Endodermal cell (in vitro differentiated cells): ENCODE data around the gene PIP5K1C. TPM values are rescaled to one million over a fixed set of nuclear protein-coding genes. Genes with fewer than 3 reads are reported as not detected.

Experiments used
- DNase-seq: peaks from one replicate; pipeline ENCODE4 v3.0.0-alpha.2; 2017
- H3K27ac ChIP-seq: 2 replicates; pipeline ENCODE4 v1.5.1; 2013; ENCODE audit warnings: mild to moderate bottlenecking, low read depth, low read length, moderate library complexity
- H3K27me3 ChIP-seq: 2 replicates; pipeline ENCODE4 v1.6.1; 2013; ENCODE audit warnings: mild to moderate bottlenecking, low read length, moderate library complexity; ENCODE audit not compliant: insufficient read depth, control insufficient read depth, poor library complexity, severe bottlenecking
- H3K36me3 ChIP-seq: 2 replicates; pipeline ENCODE4 v1.7.0; 2013; ENCODE audit warnings: mild to moderate bottlenecking, low read length, moderate library complexity; ENCODE audit not compliant: control insufficient read depth, insufficient read depth
- H3K4me1 ChIP-seq: one replicate; pipeline ENCODE4 v1.7.0; 2013; ENCODE audit warnings: low read length; ENCODE audit not compliant: control insufficient read depth, insufficient read depth
- H3K4me3 ChIP-seq: 2 replicates; pipeline ENCODE4 v1.5.1; 2013; ENCODE audit warnings: mild to moderate bottlenecking, low read length, moderate library complexity
- H3K9ac ChIP-seq: 2 replicates; pipeline ENCODE4 v1.6.1; 2013; ENCODE audit warnings: mild to moderate bottlenecking, low read length, moderate library complexity; ENCODE audit not compliant: poor library complexity, severe bottlenecking; ENCODE audit errors: extremely low read depth
- H3K9me3 ChIP-seq: 2 replicates; pipeline ENCODE4 v1.6.1; 2013; ENCODE audit warnings: mild to moderate bottlenecking, low read length, moderate library complexity; ENCODE audit not compliant: control insufficient read depth
- H3K27ac Mint-ChIP-seq: 2 replicates; pipeline ENCODE4 v1.8.0; 2020; ENCODE audit warnings: mixed read lengths
- H3K27me3 Mint-ChIP-seq: 2 replicates; pipeline ENCODE4 v1.8.0; 2021; ENCODE audit warnings: mild to moderate bottlenecking, mixed read lengths; ENCODE audit not compliant: insufficient read depth
- H3K36me3 Mint-ChIP-seq: 2 replicates; pipeline ENCODE4 v1.8.0; 2020; ENCODE audit warnings: low read depth, mixed read lengths
- H3K4me1 Mint-ChIP-seq: 2 replicates; pipeline ENCODE4 v1.8.0; 2020; ENCODE audit warnings: mixed read lengths
- H3K4me3 Mint-ChIP-seq: 2 replicates; pipeline ENCODE4 v1.8.0; 2020; ENCODE audit warnings: mild to moderate bottlenecking, moderate library complexity, mixed read lengths
- H3K9me3 Mint-ChIP-seq: 2 replicates; pipeline ENCODE4 v1.8.0; 2020; ENCODE audit warnings: mild to moderate bottlenecking, mixed read lengths
- CTCF ChIP-seq: fragments of 200-600 bp; sonication (generic); conservative IDR thresholded peaks from 2 replicates; pipeline ENCODE4 v1.5.0; 2021; ENCODE audit warnings: antibody characterized with exemption, mild to moderate bottlenecking
- WGBS, 2 experiments: methylation state at CpG; one replicate each; pipeline versions ENCODE4 v1.1.5 to v1.1.7; 2013; ENCODE audit warnings: missing lambda C conversion rate in 2 of 2, mixed read lengths in 1 of 2; ENCODE audit not compliant: insufficient coverage in 1 of 2, insufficient read length in 1 of 2; 5-methylcytosine and 5-hydroxymethylcytosine counted together
- total RNA-seq, 2 donors: library from RNA; stranded (reverse); fragmentation: NEBNext Ultra II Directional in 1 of 2; extraction: Animal tissue kit (Norgen Biotek cat#: 25700) in 1 of 2; gene quantifications; 2 replicates in 1 of 2; 3 replicates in 1 of 2; pipeline ENCODE4 v1.2.1, GENCODE V29; 2021

Gene PIP5K1C
- total RNA-seq, 2 donors from 2014 or later = 43.5 to 51.5 TPM

GRCh38 chr19:3589949-3590348 lies 110.3 kb downstream of the PIP5K1C start:
- no peak for DNase-seq
- Histone ChIP-seq H3K27me3 (peaks cover 30% of the 10 kb centered on the region), H3K9ac (no peak overlapping the region), H3K36me3 (no peaks in the 10 kb centered on the region), H3K9me3 (no peaks in the 10 kb centered on the region), H3K27ac (no peak overlapping the region), H3K4me3 (no peak overlapping the region), H3K4me1 (no peaks in the 10 kb centered on the region)
- H3K36me3 Mint-ChIP-seq = no peaks in the 10 kb centered on the region
- 89 to 100% methylated on average over 5 to 22 of the region's 22 CpGs for WGBS, 2 experiments
- no peak overlapping the region for H3K4me3 Mint-ChIP-seq
- no peak overlapping the region for H3K27ac Mint-ChIP-seq
- no peaks in the 10 kb centered on the region for H3K4me1 Mint-ChIP-seq
- TF ChIP-seq CTCF = no peak
- peaks cover 58% of the 10 kb centered on the region for H3K27me3 Mint-ChIP-seq
- H3K9me3 Mint-ChIP-seq = peaks cover 8% of the 10 kb centered on the region

GRCh38 chr19:3589439-3589838 lies 110.8 kb downstream of the PIP5K1C start:
- TF ChIP-seq CTCF = no peak
- peaks cover 59% of the 10 kb centered on the region for H3K27me3 Mint-ChIP-seq
- no peak overlapping the region for H3K9ac ChIP-seq
- H3K9me3 ChIP-seq = no peaks in the 10 kb centered on the region
- H3K27ac Mint-ChIP-seq = no peak overlapping the region
- no peak overlapping the region for H3K4me3 Mint-ChIP-seq
- H3K36me3 ChIP-seq = no peaks in the 10 kb centered on the region
- H3K4me1 Mint-ChIP-seq = no peaks in the 10 kb centered on the region
- H3K4me3 ChIP-seq = no peak overlapping the region
- no peaks in the 10 kb centered on the region for H3K36me3 Mint-ChIP-seq
- H3K27me3 ChIP-seq = peaks cover 35% of the 10 kb centered on the region
- no peak for DNase-seq
- WGBS, 2 experiments = 76 to 87% methylated on average over 4 to 11 of the region's 11 CpGs
- no peak overlapping the region for H3K27ac ChIP-seq
- H3K9me3 Mint-ChIP-seq = peaks cover 8% of the 10 kb centered on the region
- H3K4me1 ChIP-seq = no peaks in the 10 kb centered on the region

- peaks cover 8% of the 10 kb centered on the region for H3K9me3 Mint-ChIP-seq
- Histone ChIP-seq H3K27ac (no peak overlapping the region), H3K27me3 (peaks cover 39% of the 10 kb centered on the region), H3K9ac (no peak overlapping the region), H3K4me3 (no peak overlapping the region), H3K4me1 (no peaks in the 10 kb centered on the region), H3K9me3 (no peaks in the 10 kb centered on the region), H3K36me3 (no peaks in the 10 kb centered on the region)
- H3K4me3 Mint-ChIP-seq = no peak overlapping the region
- peaks cover 66% of the 10 kb centered on the region for H3K27me3 Mint-ChIP-seq
- 64 to 77% methylated on average over 12 to 31 of the region's 31 CpGs for WGBS, 2 experiments
- H3K36me3 Mint-ChIP-seq = no peaks in the 10 kb centered on the region
- no peak for TF ChIP-seq CTCF
- H3K27ac Mint-ChIP-seq = no peak overlapping the region
- DNase-seq = no peak
- no peaks in the 10 kb centered on the region for H3K4me1 Mint-ChIP-seq
These were observed 113.4 kb downstream of the PIP5K1C start for GRCh38 chr19:3586707-3587346.
